ENCODE measurements around the gene ORM1. TPM values are rescaled to one million over a fixed set of nuclear protein-coding genes. Genes with fewer than 3 reads are reported as not detected.

Gene ORM1
- total and polyA plus RNA-seq, 2 donors (not counting 3 experiments of a cell fraction or from before 2014, with no cell fraction given) = not detected

DNA sequence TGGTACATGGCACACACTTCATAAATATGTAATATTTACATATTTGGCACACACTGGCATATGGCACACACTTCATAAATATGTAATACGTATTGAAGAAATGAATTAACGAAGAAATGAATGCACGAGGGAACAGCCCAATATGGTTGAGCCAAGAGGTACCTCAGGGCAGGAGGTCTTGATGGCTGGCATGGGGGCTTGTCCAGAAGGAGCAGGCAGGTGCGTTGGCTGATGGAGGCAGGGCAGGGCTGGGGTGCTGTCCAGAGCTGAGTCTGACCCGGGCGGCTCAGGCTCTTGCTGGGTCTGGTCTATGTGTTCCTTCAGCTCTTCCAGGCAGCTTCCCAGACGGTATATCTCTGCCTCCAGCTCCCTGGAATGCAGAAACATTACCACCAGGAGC is 38.6 kb downstream of the ORM1 start:
- no peak overlapping the region for H3K4me2 ChIP-seq (ENCODE audit: insufficient read depth, low read length)
- no peaks in the 10 kb centered on the region for H3K9me3 ChIP-seq (replicated peaks; ENCODE audit: control insufficient read depth, insufficient read depth, low read length)
- no peaks in the 10 kb centered on the region for H3K9me1 ChIP-seq (replicated peaks; ENCODE audit: control insufficient read depth, extremely low read depth, insufficient read depth, low read length)
- no peak overlapping the region for H3K4me3 ChIP-seq (replicated peaks in 1 of 3; ENCODE audit: insufficient read depth in 1 of 3, low read depth in 1 of 3, low read length in 3 of 3)
- FAIRE-seq (no peak), DNase-seq (ENCODE audit: low read depth, low spot score) (no peak)
- H3K79me2 ChIP-seq (ENCODE audit: control insufficient read depth, insufficient read depth, low read length) = no peaks in the 10 kb centered on the region
- intact Hi-C loops (cut with micrococcal nuclease) = no loop called here
- no peaks in the 10 kb centered on the region for H4K20me1 ChIP-seq (replicated peaks; ENCODE audit: control insufficient read depth, extremely low read depth, insufficient read depth, low read length)
- no peak overlapping the region for H2AFZ ChIP-seq (ENCODE audit: low read depth, low read length)
- no peaks in the 10 kb centered on the region for H3K4me1 ChIP-seq (ENCODE audit: control insufficient read depth, extremely low read depth, insufficient read depth, low read length)
- no peaks in the 10 kb centered on the region for H3K27me3 ChIP-seq (ENCODE audit: control insufficient read depth in 2 of 2, insufficient read depth in 2 of 2, low read length in 2 of 2)
- no TSS peak for BruUV-seq (replicated peaks)
- H3K9ac ChIP-seq (replicated peaks; ENCODE audit: extremely low read depth, insufficient read depth, low read length) = no peak overlapping the region
- dilution Hi-C loops (cut with MboI; ENCODE audit: extremely low pct_ligation_motif_present, low sequenced_read_pairs) = no loop called here
- ChIA-PET CTCF (no interaction called here), POLR2A (no interaction called here)
- H3K27ac ChIP-seq (ENCODE audit: insufficient read depth, low read depth, low read length) = no peak overlapping the region
- H3K36me3 ChIP-seq (ENCODE audit: control insufficient read depth in 2 of 2, extremely low read depth in 1 of 2, insufficient read depth in 2 of 2, low read length in 2 of 2) = peaks cover 9 to 44% of the 10 kb centered on the region in 2 experiments
- TF ChIP-seq GATA2 (IDR thresholded peaks at IDR 0.05; ENCODE audit: insufficient read depth, insufficient read length, low read depth, low read length) (no peak), FOS (IDR thresholded peaks at IDR 0.05; ENCODE audit: borderline replicate concordance, insufficient read depth, low read length) (no peak), MYC (IDR thresholded peaks at IDR 0.05; ENCODE audit: low read depth, low read length) (no peak), EZH2 (IDR thresholded peaks at IDR 0.05; ENCODE audit: borderline replicate concordance, low read depth, low read length, severe bottlenecking) (no peak), POLR2AphosphoS5 (IDR thresholded peaks at IDR 0.05; ENCODE audit: insufficient read depth, low read depth, low read length) (no peak), JUN (IDR thresholded peaks at IDR 0.05; ENCODE audit: borderline replicate concordance, insufficient read depth, insufficient read length, low read depth) (no peak), POLR2A (IDR thresholded peaks at IDR 0.05; ENCODE audit: low read depth, low read length) (no peak)
- TF ChIP-seq, protein P1, sequence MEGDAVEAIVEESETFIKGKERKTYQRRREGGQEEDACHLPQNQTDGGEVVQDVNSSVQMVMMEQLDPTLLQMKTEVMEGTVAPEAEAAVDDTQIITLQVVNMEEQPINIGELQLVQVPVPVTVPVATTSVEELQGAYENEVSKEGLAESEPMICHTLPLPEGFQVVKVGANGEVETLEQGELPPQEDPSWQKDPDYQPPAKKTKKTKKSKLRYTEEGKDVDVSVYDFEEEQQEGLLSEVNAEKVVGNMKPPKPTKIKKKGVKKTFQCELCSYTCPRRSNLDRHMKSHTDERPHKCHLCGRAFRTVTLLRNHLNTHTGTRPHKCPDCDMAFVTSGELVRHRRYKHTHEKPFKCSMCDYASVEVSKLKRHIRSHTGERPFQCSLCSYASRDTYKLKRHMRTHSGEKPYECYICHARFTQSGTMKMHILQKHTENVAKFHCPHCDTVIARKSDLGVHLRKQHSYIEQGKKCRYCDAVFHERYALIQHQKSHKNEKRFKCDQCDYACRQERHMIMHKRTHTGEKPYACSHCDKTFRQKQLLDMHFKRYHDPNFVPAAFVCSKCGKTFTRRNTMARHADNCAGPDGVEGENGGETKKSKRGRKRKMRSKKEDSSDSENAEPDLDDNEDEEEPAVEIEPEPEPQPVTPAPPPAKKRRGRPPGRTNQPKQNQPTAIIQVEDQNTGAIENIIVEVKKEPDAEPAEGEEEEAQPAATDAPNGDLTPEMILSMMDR (IDR thresholded peaks at IDR 0.05; ENCODE audit: extremely low read depth in 1 of 2, insufficient read depth in 1 of 2, low read depth in 1 of 2, low read length in 2 of 2) = no peak
- TF ChIP-seq, protein P2, sequence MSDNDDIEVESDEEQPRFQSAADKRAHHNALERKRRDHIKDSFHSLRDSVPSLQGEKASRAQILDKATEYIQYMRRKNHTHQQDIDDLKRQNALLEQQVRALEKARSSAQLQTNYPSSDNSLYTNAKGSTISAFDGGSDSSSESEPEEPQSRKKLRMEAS (IDR thresholded peaks at IDR 0.05; ENCODE audit: insufficient read depth, insufficient read length) = no peak
